Kidney tubule cell (primary cell): ENCODE data around the gene DAP3.
"Not testable (repeated sequence)": the region's sequence is repeated elsewhere in the genome, so short reads cannot be mapped to it uniquely, and the experiment has no call there.

Source experiments
- DNase-seq: peaks from one replicate; pipeline ENCODE4 v3.0.0-alpha.2; 2018; ENCODE audit warnings: low spot score

The DAP3 gene

DNA sequence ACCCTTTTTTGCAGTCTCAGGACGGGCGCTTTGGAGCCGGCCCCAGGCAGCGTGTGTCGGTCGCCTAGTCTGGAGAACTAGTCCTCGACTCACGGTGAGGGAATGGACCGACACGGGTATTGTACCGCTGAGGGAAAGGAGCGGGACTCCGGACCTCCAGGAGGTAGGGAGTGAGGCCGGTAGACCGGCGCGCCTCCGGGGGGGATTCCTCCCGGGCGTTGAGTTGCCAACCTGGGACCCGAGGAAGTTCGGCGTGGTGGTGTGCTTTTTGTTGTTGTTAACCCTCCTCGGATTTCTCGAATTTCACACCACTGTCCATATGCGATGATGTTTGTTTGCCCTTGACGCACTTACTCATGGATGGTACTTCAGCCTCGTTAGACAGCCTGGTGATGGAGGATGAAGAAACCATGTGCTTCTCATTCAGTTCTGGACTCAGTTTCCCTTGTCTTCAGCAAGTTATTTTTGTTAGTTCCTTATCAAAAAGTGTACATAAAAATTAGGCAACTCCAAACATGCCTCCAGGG, at the start of gene DAP3:
Gene DAP3 (plus strand): TSS at position 11 of the 527 bp plus-strand sequence. CDS start 20,689 bp downstream, outside the sequence.
- DNase-seq, result not testable (repeated sequence)

DNA sequence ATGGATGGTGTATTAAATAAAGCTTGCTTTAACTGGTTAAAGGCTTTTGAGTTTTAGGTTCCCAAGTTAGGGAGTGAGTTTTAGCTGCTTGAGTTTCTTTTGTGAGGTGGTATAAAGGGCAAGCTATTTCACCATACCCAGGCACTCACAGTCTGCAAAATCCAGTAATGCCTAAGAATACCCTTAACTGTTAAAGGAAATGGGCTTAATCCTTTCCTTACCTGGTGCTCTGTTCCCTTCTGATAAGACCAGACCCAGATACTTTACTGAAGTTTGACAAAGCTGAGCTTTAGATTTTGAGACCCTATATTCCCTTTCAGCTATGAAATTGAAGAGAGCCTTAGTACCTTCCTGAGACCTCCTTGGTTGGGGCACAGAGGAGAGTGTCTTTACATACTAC, 48.5 kb upstream of the DAP3 start:
- DNase-seq, result no peak

DNA sequence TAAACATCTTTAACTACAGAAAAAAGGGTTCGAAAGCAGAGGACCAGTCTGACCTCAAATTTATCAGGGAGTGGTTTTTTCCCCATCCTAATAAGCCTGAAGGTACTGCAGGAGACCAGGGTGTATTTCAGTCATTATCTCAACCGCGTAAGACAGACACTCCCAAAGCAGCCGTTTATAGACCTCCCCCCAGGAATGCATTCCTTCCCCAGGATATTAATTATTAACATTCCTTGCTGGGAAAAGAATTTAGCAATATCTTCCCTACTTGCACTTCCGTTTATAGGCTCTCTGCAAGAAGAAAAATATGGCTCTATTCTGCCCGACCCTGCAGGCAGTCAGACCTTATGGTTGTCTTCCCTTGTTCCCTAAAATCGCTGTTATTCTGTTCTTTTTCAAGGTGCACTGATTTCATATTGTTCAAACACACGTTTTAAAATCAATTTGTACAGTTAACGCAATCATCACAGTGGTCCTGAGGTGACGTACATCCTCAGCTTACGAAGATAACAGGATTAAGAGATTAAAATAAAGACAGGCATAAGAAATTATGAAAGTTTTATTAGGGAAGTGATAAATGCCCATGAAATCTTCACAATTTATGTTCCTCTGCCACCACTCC, 46.2 kb upstream of the DAP3 start:
- DNase-seq, result peak; percentile 27

DNA sequence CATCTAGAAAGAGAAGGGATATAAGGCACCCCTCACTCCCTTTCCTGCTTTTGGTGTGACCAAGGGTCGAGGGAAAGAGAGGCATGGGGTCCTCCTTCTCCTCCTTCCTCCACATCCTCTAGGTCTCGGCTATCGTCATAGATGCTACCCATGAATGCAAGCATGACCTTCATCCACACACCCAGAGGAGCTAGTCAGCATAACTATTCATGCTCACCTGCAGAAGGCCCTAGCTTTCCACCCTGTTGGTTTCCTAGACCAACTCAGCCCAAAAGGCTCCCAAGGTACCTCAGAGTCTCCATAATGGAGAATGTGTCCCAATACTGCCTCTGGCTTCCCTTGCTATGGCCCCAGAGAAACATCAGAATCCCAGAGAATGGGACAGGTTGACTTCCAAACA, 45.7 kb upstream of the DAP3 start:
- no peak for DNase-seq

DNA sequence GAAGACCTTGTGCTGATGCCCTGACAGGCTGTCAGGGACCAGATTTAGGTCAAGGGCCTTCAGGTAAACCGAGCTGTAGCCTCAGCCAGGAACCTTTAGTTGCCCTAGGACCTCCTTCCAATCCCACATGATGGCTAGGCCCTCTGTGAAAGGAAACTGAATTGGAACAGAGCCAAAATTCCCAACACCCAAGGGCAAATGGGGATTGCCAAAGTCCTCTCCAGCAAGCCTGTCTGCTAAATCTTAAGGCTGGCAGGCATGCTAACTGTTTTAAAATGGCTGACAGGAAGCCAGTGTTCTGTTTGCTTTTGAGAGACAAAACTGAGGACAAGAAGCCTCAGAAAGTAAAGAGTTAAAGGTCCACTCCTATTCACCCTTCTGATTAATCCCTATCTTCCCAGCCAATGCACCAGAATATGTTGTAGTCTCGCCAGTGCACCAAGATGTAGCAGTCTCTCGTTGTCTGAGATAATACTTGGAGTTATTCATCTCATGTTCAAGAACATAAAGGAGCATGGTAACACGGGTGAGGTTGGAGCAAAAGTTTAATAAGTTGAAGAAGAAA, 43.8 kb upstream of the DAP3 start:
- DNase-seq, result no peak

DNA sequence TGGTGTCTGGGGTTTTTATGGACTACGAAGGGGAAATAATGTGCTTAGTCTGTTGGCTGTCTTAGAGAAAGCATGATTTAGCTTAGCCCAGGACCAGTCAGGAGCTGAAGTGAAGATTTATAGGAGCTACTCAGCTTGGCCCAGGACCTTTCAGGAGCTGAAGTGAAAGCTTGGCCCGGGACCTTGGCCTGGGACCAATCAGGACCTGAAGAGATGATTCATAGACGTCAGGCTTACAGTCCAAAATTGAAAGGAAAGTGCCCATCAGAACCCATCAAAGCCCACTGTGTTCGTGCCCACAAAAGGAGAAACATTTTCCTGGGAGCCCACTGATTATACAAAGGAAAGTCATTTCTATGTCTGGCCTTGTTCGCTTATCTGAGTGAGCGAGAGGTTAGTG, 43.2 kb upstream of the DAP3 start:
- no peak for DNase-seq

DNA sequence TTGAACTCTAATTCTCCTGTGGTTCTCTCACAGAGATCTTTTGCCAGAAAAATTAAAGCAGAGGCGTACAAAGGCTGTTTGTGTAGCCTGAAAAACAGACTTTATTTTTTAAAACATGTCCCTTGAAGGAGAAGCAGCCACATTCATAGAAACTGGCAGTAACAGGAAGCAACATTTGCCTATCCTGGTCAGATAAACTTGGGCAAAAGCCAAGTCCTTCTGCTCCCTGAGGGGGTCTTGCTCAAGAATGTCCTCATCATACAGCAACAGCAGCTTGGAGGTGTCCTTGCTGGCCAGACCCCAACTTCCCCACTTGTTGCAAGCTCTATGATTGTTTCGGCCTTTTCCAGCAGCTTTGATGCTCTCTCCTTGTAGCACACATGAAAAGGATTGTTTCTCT, 42.6 kb upstream of the DAP3 start:
- no peak for DNase-seq

DNA sequence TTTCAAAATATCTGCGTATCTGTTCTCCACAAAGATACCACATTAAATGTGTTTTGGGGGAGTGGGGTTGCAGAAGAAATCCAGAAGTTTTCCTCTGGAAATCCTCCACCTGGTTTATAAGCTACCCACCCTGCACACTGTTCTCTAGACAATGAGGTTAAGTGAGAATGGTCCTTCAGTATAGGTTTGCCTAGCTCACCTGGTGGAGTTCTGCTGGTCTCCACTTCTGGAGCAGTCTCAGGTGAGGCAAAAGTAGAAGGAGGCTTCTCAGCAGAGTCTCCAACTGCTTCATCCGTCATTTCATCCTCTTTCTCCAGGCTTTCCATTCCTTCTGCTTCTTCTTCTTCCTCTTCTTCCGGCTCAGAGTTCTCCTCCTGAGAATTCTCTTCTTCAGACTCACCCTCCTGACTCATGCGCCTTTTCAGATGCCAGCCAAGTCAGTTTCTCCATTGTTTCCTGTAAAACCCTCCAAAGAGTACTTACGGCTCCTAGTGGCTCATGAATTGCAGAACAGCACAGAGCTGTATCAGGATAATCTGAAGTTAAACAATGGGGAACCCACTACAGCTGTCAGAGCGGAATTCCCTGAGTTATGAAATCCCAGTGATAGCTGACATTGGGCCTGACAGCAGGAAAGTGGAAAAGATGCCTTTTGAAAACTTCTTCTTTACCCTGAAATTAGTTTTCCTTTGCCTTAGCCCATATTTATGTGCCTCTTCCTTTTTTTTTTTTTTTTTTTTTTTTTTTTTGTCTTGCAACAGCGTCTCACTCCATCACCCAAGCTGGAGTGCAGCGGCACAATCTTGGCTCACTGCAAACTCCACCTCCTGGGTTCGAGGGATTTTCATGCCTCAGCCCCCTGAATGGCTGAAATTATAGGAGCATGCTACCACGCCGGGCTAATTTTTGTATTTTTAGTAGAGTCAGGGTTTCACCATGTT, 40.4 kb upstream of the DAP3 start:
- DNase-seq, result peak; percentile 92

DNA sequence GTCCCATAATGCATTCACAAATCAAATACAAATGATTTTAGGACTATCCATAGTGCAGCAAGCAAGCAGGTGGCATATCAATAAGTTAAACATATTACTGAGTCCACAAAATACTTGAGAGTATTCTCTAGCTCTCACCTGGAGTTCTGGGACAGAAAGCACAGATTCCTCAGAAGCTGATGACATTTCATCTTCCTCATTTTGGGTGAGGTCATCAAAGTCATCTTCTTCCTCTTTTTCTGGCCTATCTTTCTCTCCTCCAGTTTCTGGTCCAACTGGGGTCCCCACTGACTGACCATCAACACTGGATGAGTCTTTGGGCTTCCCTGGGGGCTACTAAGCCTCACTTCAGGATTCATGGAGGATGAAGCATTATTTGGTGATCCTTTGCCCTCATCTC, 39.2 kb upstream of the DAP3 start:
- no peak for DNase-seq

DNA sequence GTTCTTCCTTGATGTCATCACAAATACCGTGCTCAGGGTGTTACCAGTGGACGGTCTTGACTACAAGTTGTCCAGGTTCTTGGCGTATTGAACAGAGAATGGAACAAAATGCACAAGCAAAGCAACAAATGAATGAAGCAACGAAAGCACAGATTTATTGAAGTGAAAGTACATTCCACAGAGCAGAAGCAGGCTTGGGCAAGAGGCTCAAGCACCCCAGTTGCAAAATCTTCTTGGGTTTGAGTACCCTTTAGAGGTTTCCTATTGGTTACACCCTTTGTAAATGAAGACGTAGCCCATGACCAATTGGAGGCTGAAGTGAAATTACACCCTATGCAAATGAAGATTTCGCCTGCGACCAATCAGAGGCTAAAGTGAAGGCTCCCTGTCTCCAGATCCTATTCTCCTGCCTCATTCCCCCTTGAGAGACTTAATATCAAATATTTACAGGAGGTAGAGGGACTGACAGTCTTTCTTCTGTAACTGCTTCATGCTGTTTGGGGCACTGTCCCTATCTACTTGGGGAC, 38.6 kb upstream of the DAP3 start:
- DNase-seq, result no peak

DNA sequence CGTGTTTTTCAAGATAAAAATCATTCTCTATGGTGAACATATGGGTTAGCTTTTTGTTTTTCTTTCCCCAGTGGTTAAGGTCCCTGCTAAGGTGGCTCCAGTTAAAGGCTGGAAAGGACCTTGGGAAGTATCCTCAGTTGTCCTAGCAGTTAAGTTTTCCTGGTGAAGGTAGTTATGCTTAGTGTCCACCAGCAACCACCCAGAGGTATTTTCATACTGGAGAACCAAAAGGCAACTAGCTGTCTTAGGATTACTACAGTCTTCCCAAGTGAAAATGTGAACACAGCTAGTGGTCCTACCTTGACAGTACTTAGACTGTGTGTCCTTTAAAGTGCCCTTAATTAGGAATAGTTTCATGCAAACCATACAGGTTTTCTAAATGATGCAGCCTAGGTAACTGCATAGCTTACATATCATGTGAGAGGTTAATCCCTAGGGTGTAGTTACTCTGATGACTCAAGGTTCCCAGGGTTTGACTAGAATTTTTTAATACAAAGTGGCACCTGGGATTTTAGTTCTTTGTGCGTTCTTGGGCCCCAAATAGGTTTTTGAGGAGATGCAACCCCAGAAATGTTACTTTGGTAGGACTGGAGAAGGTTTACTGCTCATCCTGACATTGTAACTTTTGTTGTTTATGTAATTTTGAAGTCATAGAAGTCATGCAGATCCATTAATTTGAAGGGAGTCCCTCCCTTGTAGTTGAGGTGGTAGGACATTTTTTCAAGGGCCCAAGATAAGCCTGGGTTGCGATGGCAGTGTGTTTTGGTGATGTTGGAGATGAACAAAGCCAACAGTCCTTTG, 36.8 kb upstream of the DAP3 start:
- DNase-seq, result peak; percentile 20

DNA sequence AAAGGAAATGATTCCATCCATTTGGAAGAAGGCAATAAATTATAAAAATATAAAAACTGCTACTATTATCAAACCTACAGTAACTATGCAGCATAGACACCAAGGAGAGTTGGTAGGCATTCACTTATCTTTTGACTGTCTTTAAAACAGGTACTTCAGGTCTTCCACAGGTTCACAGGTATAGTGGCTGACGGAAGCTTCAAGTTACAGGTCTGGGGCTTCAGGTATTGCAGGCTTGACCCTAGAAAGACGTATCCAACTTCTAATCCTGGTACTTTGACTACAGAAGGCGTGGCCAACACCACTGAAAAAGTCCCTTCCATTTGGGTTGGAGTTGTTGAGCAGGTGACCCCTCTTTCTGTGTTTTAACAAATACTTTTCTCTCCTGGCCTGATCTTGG, 35.9 kb upstream of the DAP3 start:
- DNase-seq, result no peak

DNA sequence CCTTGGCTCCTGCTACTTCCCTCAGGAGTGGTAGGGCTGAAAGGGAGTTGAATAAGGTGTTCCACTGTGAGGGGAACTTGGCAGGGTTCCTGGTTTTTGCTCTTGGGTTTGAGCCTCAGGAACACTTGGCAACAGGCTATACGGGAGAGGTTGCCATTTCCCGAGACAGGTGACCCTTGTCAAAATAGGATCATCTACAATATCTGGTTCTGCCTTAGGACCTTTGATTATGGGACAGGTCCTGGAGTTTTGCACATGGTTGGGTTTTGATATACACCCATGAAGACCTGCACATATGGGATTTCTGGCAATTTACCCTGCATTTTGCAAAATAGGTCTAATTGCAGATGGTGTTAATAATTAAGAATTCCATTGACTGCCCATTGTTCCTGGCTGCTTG, 31.4 kb upstream of the DAP3 start:
- no peak for DNase-seq

DNA sequence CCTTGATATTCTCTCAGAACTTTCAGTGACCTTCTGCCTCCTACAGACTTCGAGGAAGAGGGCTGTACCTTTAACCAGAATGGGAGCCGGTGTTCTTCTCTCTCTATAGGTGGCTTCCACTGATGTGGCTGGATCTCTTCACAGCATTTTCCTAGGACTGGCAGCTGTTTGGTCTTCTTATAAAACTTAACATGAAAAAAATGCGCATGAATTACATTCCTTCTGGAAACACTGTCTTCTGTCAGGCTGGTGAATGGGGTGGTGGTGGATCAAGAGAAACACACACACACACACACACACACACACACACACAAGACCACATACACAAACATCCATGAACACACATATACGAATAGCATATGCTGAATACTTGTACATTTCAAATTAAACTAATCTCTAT, 27.7 kb upstream of the DAP3 start:
- DNase-seq, result not testable (repeated sequence)

DNA sequence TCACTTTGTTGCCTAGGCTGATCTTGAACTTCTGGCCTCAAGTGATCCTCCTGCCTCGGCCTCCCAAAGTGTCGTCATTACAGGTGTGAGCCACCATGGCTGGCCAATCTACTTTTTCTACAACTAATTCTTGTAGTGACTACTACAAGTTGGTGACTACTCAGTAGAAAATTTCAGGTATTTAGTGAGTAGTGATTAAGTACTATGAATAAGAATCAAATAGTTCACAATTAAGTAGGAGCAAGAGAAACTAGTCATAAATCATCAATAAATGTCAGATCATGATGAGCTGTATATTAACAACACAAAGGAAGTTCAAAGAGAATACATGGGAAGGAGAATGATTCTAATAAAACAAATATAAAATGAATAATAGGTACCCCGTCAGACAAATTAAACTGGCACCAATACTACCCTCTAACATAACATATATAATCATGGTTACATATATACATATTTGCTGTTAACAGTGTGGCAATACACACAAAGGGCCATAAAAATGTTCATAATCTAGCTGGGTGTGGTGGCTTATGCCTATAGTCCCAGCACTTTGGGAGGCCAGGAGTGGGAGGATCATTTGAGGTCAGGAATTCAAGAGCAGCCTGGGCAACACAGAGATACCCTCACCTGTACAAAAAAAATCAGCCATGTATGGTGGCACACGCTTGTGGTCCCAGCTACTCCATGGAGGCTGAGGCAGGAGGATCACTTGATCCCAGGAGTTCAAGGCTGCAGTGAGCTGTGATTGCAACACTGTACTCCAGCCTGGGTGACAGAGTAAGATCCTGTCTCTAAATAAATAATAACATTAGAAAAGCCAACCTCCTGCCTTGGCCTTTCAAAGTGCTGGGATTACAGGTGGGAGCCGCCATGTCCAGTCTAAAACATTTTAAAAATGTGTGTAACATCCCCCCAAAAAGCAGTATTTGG, 19.4 kb upstream of the DAP3 start:
- DNase-seq, result peak; percentile 14

DNA sequence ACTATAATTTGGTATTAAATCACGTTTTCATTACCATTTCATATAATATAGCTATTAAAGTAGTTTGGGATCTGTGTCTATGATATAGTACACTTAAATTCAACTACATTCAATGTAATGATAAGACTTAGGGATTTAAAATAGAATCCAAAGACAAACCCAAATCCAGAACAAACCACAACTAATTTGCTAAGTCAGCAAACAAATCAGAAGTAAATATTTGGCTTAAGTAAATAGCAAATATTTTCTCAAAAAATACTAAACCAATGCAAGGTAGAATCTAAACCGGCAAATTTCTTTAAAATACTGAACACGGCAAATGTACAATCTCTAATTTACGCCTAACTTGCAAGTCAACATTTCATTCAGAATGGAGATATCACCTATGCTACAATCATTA, 17.1 kb upstream of the DAP3 start:
- no peak for DNase-seq

DNA sequence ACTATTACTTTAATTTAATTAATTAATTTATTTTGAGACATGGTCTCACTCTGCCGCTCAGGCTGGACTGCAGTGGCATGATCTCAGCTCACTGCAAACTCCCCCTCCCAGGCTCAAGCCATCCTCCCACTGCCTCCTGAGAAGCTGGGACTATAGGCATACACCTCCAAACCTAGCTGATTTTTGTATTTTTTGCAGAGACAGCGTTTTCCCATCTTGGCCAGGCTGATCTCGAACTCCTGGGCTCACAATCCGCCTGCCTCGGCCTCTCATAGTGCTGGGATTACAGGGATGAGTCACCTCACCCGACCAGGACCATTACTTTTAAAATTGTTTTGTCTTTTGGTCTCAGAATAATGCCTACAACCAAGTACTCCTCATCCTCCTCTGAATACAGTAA, 15.9 kb upstream of the DAP3 start:
- no peak for DNase-seq

DNA sequence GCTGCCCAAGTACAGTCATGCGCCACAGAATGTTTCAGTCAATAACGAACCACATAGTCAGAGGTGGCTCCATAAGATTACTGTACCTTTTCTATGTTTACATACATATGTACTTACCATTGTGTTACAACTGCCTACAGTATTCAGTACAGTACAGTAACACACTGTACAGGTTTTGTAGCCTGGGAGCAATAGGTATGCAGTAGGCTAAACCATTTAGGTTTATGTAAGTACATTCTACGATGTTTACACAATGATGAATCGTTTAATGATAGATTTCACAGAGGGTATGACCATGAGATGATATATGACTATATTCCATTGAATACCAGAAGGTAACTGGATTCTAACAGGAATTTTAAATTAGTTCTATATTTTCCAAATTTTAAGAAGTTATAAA, 10.9 kb upstream of the DAP3 start:
- no peak for DNase-seq

DNA sequence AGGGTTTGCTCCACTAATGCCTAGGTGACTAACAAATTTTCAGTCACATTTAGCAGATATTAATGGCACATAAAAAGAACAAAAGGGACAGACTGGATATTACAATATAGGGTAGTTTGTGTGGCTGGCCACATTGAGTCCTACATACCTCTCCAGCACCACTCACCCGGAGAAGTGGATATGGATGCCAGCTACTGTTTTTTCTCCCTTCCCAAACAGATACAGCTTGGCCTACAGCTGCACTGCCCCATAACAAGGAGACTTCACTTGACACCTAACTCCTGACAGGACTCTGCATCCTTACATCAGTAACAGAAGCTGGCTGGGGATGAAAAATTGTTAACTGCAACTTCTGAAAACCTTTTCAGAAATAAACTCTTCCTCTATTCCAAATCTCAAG, 9.9 kb upstream of the DAP3 start:
- DNase-seq, result not testable (repeated sequence)

DNA sequence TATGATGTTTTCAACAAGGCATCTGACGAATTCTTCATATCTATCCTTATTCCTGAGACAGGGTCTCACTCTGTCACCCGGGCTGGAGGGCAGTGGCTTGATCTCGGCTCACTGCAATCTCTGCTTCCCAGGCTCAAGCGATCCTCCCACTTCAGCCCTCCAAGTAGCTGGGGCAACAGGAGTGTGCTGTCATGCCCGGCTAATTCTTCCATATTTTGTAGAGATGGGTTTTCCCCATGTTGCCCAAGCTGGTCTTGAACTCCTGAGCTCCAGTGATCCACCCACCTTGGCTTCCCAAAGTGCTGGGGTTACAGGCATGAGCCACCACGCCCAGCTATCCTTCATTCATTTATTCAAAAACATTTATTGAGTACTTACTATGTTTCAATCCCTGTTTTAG, 8.4 kb upstream of the DAP3 start:
- DNase-seq, result no peak

DNA sequence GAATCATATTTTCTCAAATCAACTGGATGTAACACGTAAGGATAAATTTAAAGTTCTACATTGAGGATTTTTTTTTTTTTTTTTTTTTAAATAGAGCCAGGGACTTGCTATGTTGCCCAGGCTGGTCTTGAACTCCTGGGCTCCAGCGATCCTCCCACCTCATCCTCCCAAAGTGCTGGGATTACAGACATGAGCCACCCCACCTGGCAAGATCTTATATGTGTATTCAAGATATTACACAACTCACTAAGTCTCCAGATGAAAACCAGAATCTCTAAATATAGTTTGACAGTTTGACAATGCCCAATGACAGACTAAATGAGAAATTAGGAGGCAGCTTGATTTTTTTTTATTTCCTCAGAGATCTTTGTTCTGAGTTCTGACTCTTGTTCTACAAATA, 7.1 kb upstream of the DAP3 start:
- no peak for DNase-seq
